Measurements from ENCODE around the gene JUN. TPM values are rescaled to one million over a fixed set of nuclear protein-coding genes. Genes with fewer than 3 reads are reported as not detected.
A peak's percentile ranks its signal among the peaks of the same experiment; 100 is the strongest.

Gene JUN
- total RNA-seq, 1 experiment from 2014 or later, result 73.6 TPM

DNA sequence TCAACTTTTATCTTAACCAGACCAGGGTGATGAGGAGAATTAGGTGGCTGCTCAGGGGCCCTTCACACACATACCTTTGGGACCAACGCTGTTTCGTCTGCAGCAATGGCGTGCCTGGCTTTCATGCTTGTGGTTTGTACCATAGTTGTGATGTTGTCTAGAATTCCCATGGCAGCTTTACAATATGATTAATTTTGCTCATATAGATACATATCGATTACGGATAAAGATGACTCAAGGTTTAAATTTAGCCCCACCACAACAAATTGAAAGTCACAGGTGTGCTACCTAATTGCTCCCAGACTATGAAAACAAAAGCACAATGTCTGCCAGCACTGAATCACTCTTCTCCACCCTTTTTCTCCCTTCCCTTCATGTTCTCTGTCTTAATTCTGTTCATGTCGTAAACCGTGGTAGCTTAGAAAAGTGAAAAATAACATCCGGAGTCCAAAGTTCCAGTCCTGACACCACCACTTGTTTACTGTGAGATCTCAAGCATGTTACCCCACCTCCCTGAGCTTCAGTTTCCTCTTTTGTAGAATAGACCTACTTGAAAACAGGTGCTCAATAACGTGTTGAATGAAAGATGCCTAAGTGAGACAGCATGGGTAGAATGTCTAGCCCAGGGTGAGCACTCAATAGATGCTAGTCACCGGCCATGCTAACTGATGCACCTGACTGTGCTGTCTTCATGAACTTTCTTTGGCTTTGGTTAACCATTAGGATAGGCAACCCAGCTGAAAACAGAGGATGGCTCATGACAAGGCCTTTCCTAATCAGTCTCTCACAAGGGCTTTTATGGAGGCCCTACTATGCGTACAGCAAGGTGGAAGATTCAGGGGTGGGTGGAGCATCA, 22.1 kb upstream of the JUN start:
- ATAC-seq (no peak), DNase-seq (no peak)
- ChIA-PET POLR2A (ENCODE audit: unreplicated experiment) (no interaction called here), CTCF (no interaction called here)
- Histone ChIP-seq H3K9me2 (replicated peaks; ENCODE audit: low read length) (no peaks in the 10 kb centered on the region), H3K4me1 (ENCODE audit: insufficient read depth, low read length) (no peaks in the 10 kb centered on the region), H3K36me3 (ENCODE audit: low read depth, low read length) (no peaks in the 10 kb centered on the region), H2AFZ (ENCODE audit: low read length) (no peak overlapping the region), H3K79me2 (ENCODE audit: low read length) (no peaks in the 10 kb centered on the region), H4K20me1 (ENCODE audit: low read length) (no peaks in the 10 kb centered on the region), H3K27ac (ENCODE audit: low read length) (no peak overlapping the region), H3K27me3 (ENCODE audit: low read length) (no peaks in the 10 kb centered on the region), H3F3A (ENCODE audit: low read length, unreplicated experiment) (no peaks in the 10 kb centered on the region), H3K9ac (ENCODE audit: low read length) (no peak overlapping the region), H3K4me3 (ENCODE audit: low read length) (no peak overlapping the region), H3K4me2 (ENCODE audit: low read length) (no peak overlapping the region), H3K9me3 (ENCODE audit: low read length) (no peaks in the 10 kb centered on the region)
- intact Hi-C loops (cut with micrococcal nuclease), result no loop called here
- no TSS peak for BruUV-seq (replicated peaks)
- TF ChIP-seq, protein P1, sequence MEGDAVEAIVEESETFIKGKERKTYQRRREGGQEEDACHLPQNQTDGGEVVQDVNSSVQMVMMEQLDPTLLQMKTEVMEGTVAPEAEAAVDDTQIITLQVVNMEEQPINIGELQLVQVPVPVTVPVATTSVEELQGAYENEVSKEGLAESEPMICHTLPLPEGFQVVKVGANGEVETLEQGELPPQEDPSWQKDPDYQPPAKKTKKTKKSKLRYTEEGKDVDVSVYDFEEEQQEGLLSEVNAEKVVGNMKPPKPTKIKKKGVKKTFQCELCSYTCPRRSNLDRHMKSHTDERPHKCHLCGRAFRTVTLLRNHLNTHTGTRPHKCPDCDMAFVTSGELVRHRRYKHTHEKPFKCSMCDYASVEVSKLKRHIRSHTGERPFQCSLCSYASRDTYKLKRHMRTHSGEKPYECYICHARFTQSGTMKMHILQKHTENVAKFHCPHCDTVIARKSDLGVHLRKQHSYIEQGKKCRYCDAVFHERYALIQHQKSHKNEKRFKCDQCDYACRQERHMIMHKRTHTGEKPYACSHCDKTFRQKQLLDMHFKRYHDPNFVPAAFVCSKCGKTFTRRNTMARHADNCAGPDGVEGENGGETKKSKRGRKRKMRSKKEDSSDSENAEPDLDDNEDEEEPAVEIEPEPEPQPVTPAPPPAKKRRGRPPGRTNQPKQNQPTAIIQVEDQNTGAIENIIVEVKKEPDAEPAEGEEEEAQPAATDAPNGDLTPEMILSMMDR (conservative IDR thresholded peaks at IDR 0.05; ENCODE audit: low read depth, low read length), result no peak
- TF ChIP-seq EZH2 (IDR thresholded peaks at IDR 0.05; ENCODE audit: low read length, unreplicated experiment), result no peak

DNA sequence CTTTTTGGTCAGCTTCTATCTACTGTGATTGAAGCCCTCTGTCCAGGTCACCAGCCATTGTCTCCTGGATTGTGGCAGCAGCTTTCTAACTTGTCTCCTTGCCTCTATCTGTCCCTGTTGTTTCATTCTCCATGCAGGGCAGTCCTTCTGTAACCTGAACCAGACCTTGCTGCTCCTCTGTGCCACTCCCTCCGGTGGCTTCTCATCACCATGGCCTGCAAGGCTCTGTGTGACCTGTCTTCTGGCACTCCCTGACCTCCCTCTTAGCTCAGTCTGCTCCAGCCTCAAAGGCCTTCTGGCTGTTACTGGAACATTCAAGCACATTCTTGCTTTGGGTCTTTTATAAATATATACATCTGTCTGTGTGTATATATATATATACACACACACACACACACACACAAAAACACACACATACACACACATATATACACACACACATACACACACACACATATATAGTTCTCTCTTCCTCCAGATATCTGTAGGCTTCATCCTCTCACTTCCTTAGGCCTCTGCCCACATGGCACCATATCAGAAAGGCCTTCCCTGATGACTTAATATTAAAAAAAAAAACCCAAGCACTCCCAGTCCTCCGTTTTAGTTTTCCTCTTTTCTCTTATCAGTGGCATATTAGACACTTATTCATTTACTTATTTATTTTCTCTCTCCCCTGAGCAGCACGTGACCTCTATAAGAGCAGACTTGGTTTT, 21.2 kb upstream of the JUN start:
- H3K4me2 ChIP-seq (ENCODE audit: low read length), result no peak overlapping the region
- no peaks in the 10 kb centered on the region for H3F3A ChIP-seq (ENCODE audit: low read length, unreplicated experiment)
- no peaks in the 10 kb centered on the region for H3K79me2 ChIP-seq (ENCODE audit: low read length)
- no peak overlapping the region for H2AFZ ChIP-seq (ENCODE audit: low read length)
- peak; percentile 18 for DNase-seq
- POLR2A ChIA-PET (ENCODE audit: unreplicated experiment), result no interaction called here
- H3K9me3 ChIP-seq (ENCODE audit: low read length), result no peaks in the 10 kb centered on the region
- no peaks in the 10 kb centered on the region for H3K4me1 ChIP-seq (ENCODE audit: insufficient read depth, low read length)
- no peak overlapping the region for H3K9ac ChIP-seq (ENCODE audit: low read length)
- no TSS peak for BruUV-seq (replicated peaks)
- H4K20me1 ChIP-seq (ENCODE audit: low read length), result no peaks in the 10 kb centered on the region
- no peaks in the 10 kb centered on the region for H3K9me2 ChIP-seq (replicated peaks; ENCODE audit: low read length)
- H3K27me3 ChIP-seq (ENCODE audit: low read length), result no peaks in the 10 kb centered on the region
- CTCF ChIA-PET, result no interaction called here
- H3K27ac ChIP-seq (ENCODE audit: low read length), result no peak overlapping the region
- TF ChIP-seq EZH2phosphoT487 (IDR thresholded peaks at IDR 0.05; ENCODE audit: borderline replicate concordance, low read length) (no peak), EZH2 (IDR thresholded peaks at IDR 0.05; ENCODE audit: low read length, unreplicated experiment) (no peak)
- TF ChIP-seq, protein P1 (conservative IDR thresholded peaks at IDR 0.05; ENCODE audit: low read depth, low read length), result no peak
- peak; percentile 71 for ATAC-seq
- intact Hi-C loops (cut with micrococcal nuclease), result no loop called here
- no peaks in the 10 kb centered on the region for H3K36me3 ChIP-seq (ENCODE audit: low read depth, low read length)
- H3K4me3 ChIP-seq (ENCODE audit: low read length), result no peak overlapping the region

DNA sequence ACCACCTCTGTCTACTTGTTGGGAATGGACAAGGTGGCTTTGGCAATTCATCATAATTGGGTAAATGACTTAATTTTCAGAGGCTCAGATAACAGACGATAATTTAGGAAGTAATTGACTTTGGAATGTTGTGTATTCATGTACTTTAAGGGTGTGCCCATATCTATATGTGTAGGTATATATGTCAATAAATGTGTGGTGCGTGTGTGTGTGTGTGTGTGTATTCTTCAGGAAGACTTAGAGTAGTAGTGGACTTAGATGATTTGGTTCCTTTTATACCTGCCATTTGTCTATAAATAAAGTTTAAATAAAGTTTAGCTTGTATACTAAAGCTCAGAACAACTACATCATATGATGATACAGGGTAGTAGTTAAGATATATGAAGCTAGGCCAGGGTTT, 20.0 kb upstream of the JUN start:
- Histone ChIP-seq H3K4me2 (ENCODE audit: low read length) (no peak overlapping the region), H3K27me3 (ENCODE audit: low read length) (no peaks in the 10 kb centered on the region), H3K9me2 (replicated peaks; ENCODE audit: low read length) (no peaks in the 10 kb centered on the region), H3K9ac (ENCODE audit: low read length) (no peak overlapping the region), H4K20me1 (ENCODE audit: low read length) (no peaks in the 10 kb centered on the region), H3K27ac (ENCODE audit: low read length) (no peak overlapping the region), H3F3A (ENCODE audit: low read length, unreplicated experiment) (no peaks in the 10 kb centered on the region), H3K36me3 (ENCODE audit: low read depth, low read length) (no peaks in the 10 kb centered on the region), H3K9me3 (ENCODE audit: low read length) (no peaks in the 10 kb centered on the region), H3K4me3 (ENCODE audit: low read length) (no peak overlapping the region), H2AFZ (ENCODE audit: low read length) (no peak overlapping the region), H3K79me2 (ENCODE audit: low read length) (no peaks in the 10 kb centered on the region), H3K4me1 (ENCODE audit: insufficient read depth, low read length) (no peaks in the 10 kb centered on the region)
- DNase-seq (no peak), ATAC-seq (no peak)
- ChIA-PET CTCF (no interaction called here), POLR2A (ENCODE audit: unreplicated experiment) (no interaction called here)
- intact Hi-C loops (cut with micrococcal nuclease), result no loop called here
- BruUV-seq (replicated peaks), result no TSS peak
- TF ChIP-seq, protein P1 (conservative IDR thresholded peaks at IDR 0.05; ENCODE audit: low read depth, low read length), result no peak
- TF ChIP-seq EZH2phosphoT487 (IDR thresholded peaks at IDR 0.05; ENCODE audit: borderline replicate concordance, low read length) (no peak), EZH2 (IDR thresholded peaks at IDR 0.05; ENCODE audit: low read length, unreplicated experiment) (no peak)

All from PC-3 (cell line).